Bronchial epithelial cell (primary cell): Measurements from ENCODE around the gene ONECUT1. TPM values are rescaled to one million over a fixed set of nuclear protein-coding genes. Genes with fewer than 3 reads are reported as not detected.

Experiments
- DNase-seq: peaks from one replicate; pipeline ENCODE4 v3.0.0-alpha.2; 2010; ENCODE audit warnings: low read depth
- FAIRE-seq: peaks from 2 replicates; lab custom pipeline; 2011; peaks lifted over from hg19 to GRCh38; lab: Jason Lieb, UNC
- H3K27me3 ChIP-seq: 2 replicates; pipeline ENCODE4 v1.5.1; 2011; ENCODE audit warnings: low read length; ENCODE audit not compliant: control insufficient read depth, insufficient read depth
- H3K36me3 ChIP-seq: 2 replicates; pipeline ENCODE4 v1.5.1; 2011; ENCODE audit warnings: low read length; ENCODE audit not compliant: control insufficient read depth, insufficient read depth
- H3K4me3 ChIP-seq: 2 replicates; pipeline ENCODE4 v1.5.1; 2011; ENCODE audit warnings: mild to moderate bottlenecking, low read depth, low read length, control low read depth
- total RNA-seq: library from RNA; depleted of rRNA; stranded (reverse); fragments of >200 nt; gene quantifications from 2 replicates; pipeline ENCODE4 v1.2.1, GENCODE V29; 2014
- TF ChIP-seq, protein P1 (sequence below): IDR thresholded peaks from 2 replicates; pipeline ENCODE4 v1.5.1; 2011; ENCODE audit warnings: mild to moderate bottlenecking, moderate library complexity, low read length, control low read depth, inconsistent platforms; ENCODE audit not compliant: insufficient read depth, severe bottlenecking

ONECUT1 gene
- total RNA-seq, 1 donor from 2014 or later: not detected

GRCh38 chr15:52745326-52746161 lies 44.6 kb downstream of the ONECUT1 start:
- DNase-seq (no peak), FAIRE-seq (no peak)
- TF ChIP-seq, protein P1, sequence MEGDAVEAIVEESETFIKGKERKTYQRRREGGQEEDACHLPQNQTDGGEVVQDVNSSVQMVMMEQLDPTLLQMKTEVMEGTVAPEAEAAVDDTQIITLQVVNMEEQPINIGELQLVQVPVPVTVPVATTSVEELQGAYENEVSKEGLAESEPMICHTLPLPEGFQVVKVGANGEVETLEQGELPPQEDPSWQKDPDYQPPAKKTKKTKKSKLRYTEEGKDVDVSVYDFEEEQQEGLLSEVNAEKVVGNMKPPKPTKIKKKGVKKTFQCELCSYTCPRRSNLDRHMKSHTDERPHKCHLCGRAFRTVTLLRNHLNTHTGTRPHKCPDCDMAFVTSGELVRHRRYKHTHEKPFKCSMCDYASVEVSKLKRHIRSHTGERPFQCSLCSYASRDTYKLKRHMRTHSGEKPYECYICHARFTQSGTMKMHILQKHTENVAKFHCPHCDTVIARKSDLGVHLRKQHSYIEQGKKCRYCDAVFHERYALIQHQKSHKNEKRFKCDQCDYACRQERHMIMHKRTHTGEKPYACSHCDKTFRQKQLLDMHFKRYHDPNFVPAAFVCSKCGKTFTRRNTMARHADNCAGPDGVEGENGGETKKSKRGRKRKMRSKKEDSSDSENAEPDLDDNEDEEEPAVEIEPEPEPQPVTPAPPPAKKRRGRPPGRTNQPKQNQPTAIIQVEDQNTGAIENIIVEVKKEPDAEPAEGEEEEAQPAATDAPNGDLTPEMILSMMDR: no peak
- H3K4me3 ChIP-seq: no peak overlapping the region
- H3K27me3 ChIP-seq: no peaks in the 10 kb centered on the region
- no peaks in the 10 kb centered on the region for H3K36me3 ChIP-seq

- FAIRE-seq (no peak), DNase-seq (no peak)
- no peaks in the 10 kb centered on the region for H3K27me3 ChIP-seq
- no peaks in the 10 kb centered on the region for H3K36me3 ChIP-seq
- TF ChIP-seq, protein P1: no peak
- H3K4me3 ChIP-seq: no peak overlapping the region
Observed at GRCh38 chr15:52738311-52738710, 51.8 kb downstream of the ONECUT1 start.

- FAIRE-seq (no peak), DNase-seq (peak; percentile 54)
- Histone ChIP-seq H3K27me3 (no peaks in the 10 kb centered on the region), H3K4me3 (no peak overlapping the region), H3K36me3 (no peaks in the 10 kb centered on the region)
- TF ChIP-seq, protein P1: no peak
Observed at GRCh38 chr15:52737720-52738119, 52.4 kb downstream of the ONECUT1 start.

DNA sequence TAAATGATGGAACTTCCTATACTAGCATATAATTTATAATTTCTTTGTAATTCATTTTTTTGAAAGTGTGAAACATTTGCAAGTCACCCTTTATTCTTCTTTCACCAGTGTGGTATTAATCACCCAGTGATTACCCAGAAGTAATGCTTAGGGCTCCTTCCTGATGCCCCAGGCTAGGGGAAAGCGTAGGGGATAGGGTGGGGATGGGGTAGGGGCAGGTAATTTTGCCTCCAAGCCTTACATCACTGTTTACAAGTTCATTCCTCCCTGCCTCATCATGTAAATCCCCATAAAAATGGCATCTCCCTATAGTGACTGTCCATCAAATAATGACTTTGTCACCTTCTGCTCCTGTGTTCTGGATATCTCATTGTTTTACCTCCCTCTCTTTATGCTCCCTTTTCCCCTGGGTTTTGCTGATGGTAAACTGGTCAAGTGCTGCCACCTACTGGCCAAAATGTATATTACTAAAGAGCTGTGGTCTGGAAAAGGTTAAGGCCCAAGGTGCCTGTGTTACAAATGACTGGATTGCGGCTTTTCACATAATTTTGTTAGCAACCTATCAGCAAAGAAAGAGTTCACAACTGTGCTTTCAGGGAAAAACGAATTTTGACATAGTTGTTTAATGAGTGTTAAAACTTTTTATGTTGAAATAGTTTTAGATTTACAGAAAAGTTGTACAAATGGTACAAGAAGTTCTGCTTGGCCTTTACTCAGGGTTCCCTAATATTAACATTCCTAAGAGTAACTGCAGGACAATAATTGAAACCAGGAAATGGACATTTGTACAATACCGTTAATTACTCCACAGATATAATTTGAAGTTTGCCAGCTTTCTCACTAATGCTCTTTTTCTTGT lies 54.7 kb downstream of the ONECUT1 start:
- FAIRE-seq: no peak
- TF ChIP-seq, protein P1: peak; percentile 51
- peak; percentile 71 for DNase-seq
- Histone ChIP-seq H3K4me3 (no peak overlapping the region), H3K36me3 (no peaks in the 10 kb centered on the region), H3K27me3 (no peaks in the 10 kb centered on the region)

- DNase-seq (no peak), FAIRE-seq (no peak)
- TF ChIP-seq, protein P1: no peak
- H3K27me3 ChIP-seq: no peaks in the 10 kb centered on the region
- no peak overlapping the region for H3K4me3 ChIP-seq
- H3K36me3 ChIP-seq: no peaks in the 10 kb centered on the region
Observed at GRCh38 chr15:52734329-52734728, 55.8 kb downstream of the ONECUT1 start.
